Glomerular endothelial cell (primary cell): ENCODE results near the gene ZC3H12D. TPM values are rescaled to one million over a fixed set of nuclear protein-coding genes. Genes with fewer than 3 reads are reported as not detected.

ENCODE experiments used
- DNase-seq: peaks from one replicate; pipeline ENCODE4 v3.0.0-alpha.2; 2011; ENCODE audit warnings: low read depth, low spot score; ENCODE audit errors: extremely low read depth
- total RNA-seq: library from RNA; depleted of rRNA; stranded (reverse); fragments of >200 nt; gene quantifications from 2 replicates; pipeline ENCODE4 v1.2.3, GENCODE V29; 2015

ZC3H12D gene
- total RNA-seq, 1 donor from 2014 or later, result not detected

GRCh38 chr6:149421132-149421531, 63.7 kb downstream of the ZC3H12D start:
- no peak for DNase-seq

- DNase-seq, result no peak
Measured at GRCh38 chr6:149419696-149420404, 65.0 kb downstream of the ZC3H12D start.

- DNase-seq, result no peak
Measured at GRCh38 chr6:149414821-149415220, 70.0 kb downstream of the ZC3H12D start.

- DNase-seq, result no peak
Measured at GRCh38 chr6:149414009-149414408, 70.8 kb downstream of the ZC3H12D start.

GRCh38 chr6:149410557-149410956, 74.3 kb downstream of the ZC3H12D start:
- DNase-seq, result no peak

- no peak for DNase-seq
Measured at GRCh38 chr6:149409617-149410016, 75.2 kb downstream of the ZC3H12D start.

GRCh38 chr6:149405823-149406765, 78.7 kb downstream of the ZC3H12D start:
- no peak for DNase-seq

- DNase-seq, result no peak
Measured at GRCh38 chr6:149403534-149403933, 81.3 kb downstream of the ZC3H12D start.

GRCh38 chr6:149400050-149400449, 84.8 kb downstream of the ZC3H12D start, which contains the start of gene SUMO4:
Gene SUMO4, plus strand, starts transcription at chr6:149400262. Its CDS starts 130 bp downstream, at chr6:149400392.
- no peak for DNase-seq

- DNase-seq, result no peak
Measured at GRCh38 chr6:149397384-149397783, 87.4 kb downstream of the ZC3H12D start.

Other genes with a start within 250 kb of the ZC3H12D start
- 26.4 and 49.8 TPM in 2 replicates for gene TAB2, start 167.3 kb downstream of the ZC3H12D start, total RNA-seq
- gene SUMO4, start 84.8 kb downstream of the ZC3H12D start, total RNA-seq, result 1.4 and 1.9 TPM in 2 replicates
- 21.6 and 27.6 TPM in 2 replicates for gene PPIL4, start 61.0 kb upstream of the ZC3H12D start, total RNA-seq
- gene GINM1, start 81.4 kb upstream of the ZC3H12D start, total RNA-seq, result 47.3 and 49.5 TPM in 2 replicates
- 16.1 and 18.8 TPM in 2 replicates for gene KATNA1, start 163.7 kb upstream of the ZC3H12D start, total RNA-seq
- gene LATS1, start 233.1 kb upstream of the ZC3H12D start, total RNA-seq, result 18.6 and 32.1 TPM in 2 replicates